Upper lobe of left lung (tissue), 6 donors: ENCODE data around the gene EFHC2. TPM values are rescaled to one million over a fixed set of nuclear protein-coding genes. Genes with fewer than 3 reads are reported as not detected.

ENCODE experiments used
- ATAC-seq, 2 donors: fragments of 200-7000 bp; cut with Tn5 transposase; one replicate each; pipeline ENCODE4 v1.9.1; 2022; ENCODE audit warnings: mild to moderate bottlenecking in 2 of 2, moderate library complexity in 2 of 2; ENCODE audit not compliant: low FRiP score in 2 of 2
- DNase-seq, 2 donors: peaks; one replicate each; pipeline ENCODE4 v3.0.0-alpha.2; 2019 to 2020
- H3K27ac ChIP-seq, 4 donors: fragments of 200-600 bp; sonication (generic); one replicate each; pipeline ENCODE4 v1.5.1; 2016 to 2019
- H3K27me3 ChIP-seq, 4 donors: fragments of 200-600 bp; sonication (generic); one replicate each; pipeline ENCODE4 v1.5.1; 2017 to 2019
- H3K36me3 ChIP-seq, 4 donors: fragments of 200-600 bp; sonication (generic); one replicate each; pipeline ENCODE4 v1.5.1; 2016 to 2019
- H3K4me1 ChIP-seq, 4 donors: fragments of 200-600 bp; sonication (generic); one replicate each; pipeline ENCODE4 v1.5.1; 2018 to 2019
- H3K4me3 ChIP-seq, 4 donors: fragments of 200-600 bp; sonication (generic); one replicate each; pipeline ENCODE4 v1.5.1; 2017 to 2019; ENCODE audit warnings: mild to moderate bottlenecking in 2 of 4, moderate library complexity in 1 of 4
- H3K9me3 ChIP-seq, 4 donors: fragments of 200-600 bp; sonication (generic); one replicate each; pipeline ENCODE4 v1.5.1; 2018 to 2019
- CTCF ChIP-seq, 6 experiments: fragments of 450-650 bp in 4 of 6; fragments of 200-600 bp in 2 of 6; sonication (generic) in 2 of 6; IDR thresholded peaks; one replicate each; pipeline ENCODE4 v1.5.1; 2016 to 2019; ENCODE audit warnings: antibody characterized with exemption in 6 of 6
- EP300 ChIP-seq, 4 donors: sonication (generic); formaldehyde crosslinking; IDR thresholded peaks; one replicate each; pipeline ENCODE4 v1.5.1; 2017; ENCODE audit warnings: antibody characterized with exemption in 4 of 4, control low read depth in 2 of 4
- POLR2A ChIP-seq, 4 donors: fragments of 450-650 bp; IDR thresholded peaks; one replicate each; pipeline ENCODE4 v1.5.1; 2016 to 2017; ENCODE audit warnings: antibody characterized with exemption in 4 of 4, mild to moderate bottlenecking in 2 of 4
- POLR2AphosphoS5 ChIP-seq, 2 donors: sonication (generic); formaldehyde crosslinking; IDR thresholded peaks; one replicate each; pipeline ENCODE4 v1.5.1; 2017; ENCODE audit warnings: antibody characterized with exemption in 2 of 2
- WGBS, 2 donors: methylation state at CpG; one replicate each; pipeline ENCODE4 v1.1.5; 2017 to 2018; 5-methylcytosine and 5-hydroxymethylcytosine counted together
- total RNA-seq, 6 donors: library from RNA; depleted of rRNA in 4 of 6; stranded (reverse); fragments of >200 nt in 4 of 6; gene quantifications; one replicate each; pipeline versions ENCODE4 v1.1.0 to v1.2.1, GENCODE V29; 2016 to 2021
- donor health status: DM: no; HTN: no; CAD: no; lungs with moderate emphysema.
- donor health status: DM: no; HTN: yes; CAD: no; lungs with severe emphysema.

Gene EFHC2
- total RNA-seq, 6 donors from 2014 or later = 0.31 to 13.0 (median 1.8) TPM

- Histone ChIP-seq H3K4me1 (no peaks in the 10 kb centered on the region), H3K4me3 (no peak overlapping the region), H3K27ac (no peak overlapping the region), H3K27me3 (no peaks in the 10 kb centered on the region), H3K9me3 (no peaks in the 10 kb centered on the region), H3K36me3 (no peaks in the 10 kb centered on the region)
- TF ChIP-seq POLR2A (IDR thresholded peaks at IDR 0.05) (no peak), EP300 (IDR thresholded peaks at IDR 0.05) (no peak), POLR2AphosphoS5 (IDR thresholded peaks at IDR 0.05) (no peak), CTCF (IDR thresholded peaks at IDR 0.05) (no peak)
- DNase-seq (no peak), ATAC-seq (no peak)
- 79 to 93% methylated on average over 3 to 5 of the region's 5 CpGs for WGBS, 2 donors
Measured at GRCh38 chrX:44290718-44291117, 52.8 kb downstream of the EFHC2 start.

- no peak overlapping the region for H3K4me3 ChIP-seq
- TF ChIP-seq POLR2AphosphoS5 (IDR thresholded peaks at IDR 0.05) (no peak), POLR2A (IDR thresholded peaks at IDR 0.05) (no peak), CTCF (IDR thresholded peaks at IDR 0.05) (no peak)
- no peak overlapping the region for H3K27ac ChIP-seq
- ATAC-seq (no peak), DNase-seq (peak in 1 of 2 donors; percentile 12)
- no peaks in the 10 kb centered on the region for H3K36me3 ChIP-seq
- 82 to 83% methylated on average over 7 to 10 of the region's 10 CpGs for WGBS, 2 donors
- no peaks in the 10 kb centered on the region for H3K27me3 ChIP-seq
- no peaks in the 10 kb centered on the region for H3K4me1 ChIP-seq
- H3K9me3 ChIP-seq = no peaks in the 10 kb centered on the region
Measured at GRCh38 chrX:44282753-44283152, 60.7 kb downstream of the EFHC2 start.

GRCh38 chrX:44280116-44280515 lies 63.4 kb downstream of the EFHC2 start:
- Histone ChIP-seq H3K36me3 (no peaks in the 10 kb centered on the region), H3K4me3 (no peak overlapping the region), H3K27me3 (no peaks in the 10 kb centered on the region), H3K4me1 (no peaks in the 10 kb centered on the region), H3K27ac (no peak overlapping the region), H3K9me3 (no peaks in the 10 kb centered on the region)
- ATAC-seq (no peak), DNase-seq (no peak)
- TF ChIP-seq EP300 (IDR thresholded peaks at IDR 0.05) (no peak), POLR2A (IDR thresholded peaks at IDR 0.05) (no peak), POLR2AphosphoS5 (IDR thresholded peaks at IDR 0.05) (no peak), CTCF (IDR thresholded peaks at IDR 0.05) (no peak)

GRCh38 chrX:44274096-44274495 lies 69.4 kb downstream of the EFHC2 start:
- Histone ChIP-seq H3K9me3 (no peaks in the 10 kb centered on the region), H3K36me3 (no peaks in the 10 kb centered on the region), H3K4me3 (no peak overlapping the region), H3K27me3 (no peaks in the 10 kb centered on the region), H3K27ac (no peak overlapping the region), H3K4me1 (no peaks in the 10 kb centered on the region)
- ATAC-seq (no peak), DNase-seq (no peak)
- TF ChIP-seq POLR2AphosphoS5 (IDR thresholded peaks at IDR 0.05) = no peak
- TF ChIP-seq POLR2A (IDR thresholded peaks at IDR 0.05) = no peak
- no peak for TF ChIP-seq CTCF (IDR thresholded peaks at IDR 0.05)
- no peak for TF ChIP-seq EP300 (IDR thresholded peaks at IDR 0.05)

- Histone ChIP-seq H3K36me3 (no peaks in the 10 kb centered on the region), H3K27ac (no peak overlapping the region), H3K27me3 (no peaks in the 10 kb centered on the region), H3K9me3 (no peaks in the 10 kb centered on the region), H3K4me1 (no peaks in the 10 kb centered on the region), H3K4me3 (no peak overlapping the region)
- TF ChIP-seq CTCF (IDR thresholded peaks at IDR 0.05) = no peak
- TF ChIP-seq POLR2A (IDR thresholded peaks at IDR 0.05) = no peak
- TF ChIP-seq EP300 (IDR thresholded peaks at IDR 0.05) = no peak
- no peak for TF ChIP-seq POLR2AphosphoS5 (IDR thresholded peaks at IDR 0.05)
- DNase-seq (no peak), ATAC-seq (no peak)
- 77 to 86% methylated on average over 3 of the region's 3 CpGs for WGBS, 2 donors
Measured at GRCh38 chrX:44267861-44268260, 75.6 kb downstream of the EFHC2 start.
